Endothelial cell of umbilical vein (primary cell): Measurements from ENCODE around the gene LRFN3. TPM values are rescaled to one million over a fixed set of nuclear protein-coding genes. Genes with fewer than 3 reads are reported as not detected.

Experiments
- BruUV-seq: library from RNA; stranded (reverse); fragments of 400-500 nt; replicated peaks from 2 replicates; lab custom pipeline; 2021; lab: Mats Ljungman, UMichigan
- CTCF ChIA-PET: fragments of 300-600, 350-600 bp; sonication (Branson Sonifier 250); formaldehyde crosslinking; loops from one replicate; lab custom pipeline; 2021; ENCODE audit warnings: antibody characterized with exemption, inconsistent platforms; lab: Charles Lee
- POLR2A ChIA-PET: fragments of 300-600, 350-600 bp; sonication (Branson Sonifier 250); formaldehyde crosslinking; loops from one replicate; lab custom pipeline; 2021; ENCODE audit warnings: antibody characterized with exemption, inconsistent platforms; lab: Charles Lee
- DNase-seq: peaks from one replicate; pipeline ENCODE4 v3.0.0-alpha.2; 2011; ENCODE audit warnings: low read depth, low spot score
- FAIRE-seq: peaks from 2 replicates; lab custom pipeline; 2011; peaks lifted over from hg19 to GRCh38; lab: Jason Lieb, UNC
- H2AFZ ChIP-seq: 2 replicates; pipeline ENCODE4 v1.6.0; 2012; ENCODE audit warnings: low read depth, low read length, control low read depth, inconsistent platforms
- H3K27ac ChIP-seq: 2 replicates; pipeline ENCODE4 v1.5.1; 2011; ENCODE audit warnings: low read depth, mild to moderate bottlenecking, control low read depth, low read length, moderate library complexity; ENCODE audit not compliant: insufficient read depth
- H3K27me3 ChIP-seq, 2 experiments: 2 replicates each; pipeline versions ENCODE4 v1.6.0 to v1.6.1; 2011; ENCODE audit warnings: low read length in 2 of 2, mixed read lengths in 1 of 2; ENCODE audit not compliant: control insufficient read depth in 2 of 2, insufficient read depth in 2 of 2
- H3K36me3 ChIP-seq, 2 experiments: 2 replicates in 1 of 2; 3 replicates in 1 of 2; pipeline ENCODE4 v1.5.1; 2011; ENCODE audit warnings: low read length in 2 of 2, mild to moderate bottlenecking in 1 of 2, moderate library complexity in 1 of 2; ENCODE audit not compliant: control insufficient read depth in 2 of 2, insufficient read depth in 2 of 2; ENCODE audit errors: extremely low read depth in 1 of 2
- H3K4me1 ChIP-seq: 3 replicates; pipeline ENCODE4 v1.5.1; 2011; ENCODE audit warnings: mild to moderate bottlenecking, low read length; ENCODE audit not compliant: control insufficient read depth, insufficient read depth; ENCODE audit errors: extremely low read depth
- H3K4me2 ChIP-seq: 2 replicates; pipeline ENCODE4 v1.6.1; 2011; ENCODE audit warnings: low read length, control low read depth, mixed read lengths; ENCODE audit not compliant: insufficient read depth
- H3K4me3 ChIP-seq, 3 experiments: fragments of 200-600 bp in 1 of 3; sonication (generic), shearing (Covaris generic) in 1 of 3; replicated peaks in 1 of 3; 2 replicates each; pipeline ENCODE4 v1.5.1; 2011 to 2016; ENCODE audit warnings: control low read depth in 3 of 3, low read length in 3 of 3, mild to moderate bottlenecking in 2 of 3, inconsistent platforms in 1 of 3, low read depth in 1 of 3, moderate library complexity in 1 of 3; ENCODE audit not compliant: insufficient read depth in 1 of 3
- H3K79me2 ChIP-seq: 2 replicates; pipeline ENCODE4 v1.6.0; 2012; ENCODE audit warnings: low read length, inconsistent platforms; ENCODE audit not compliant: control insufficient read depth, insufficient read depth
- H3K9ac ChIP-seq: replicated peaks from 2 replicates; pipeline ENCODE3; 2011; ENCODE audit warnings: low read length, control low read depth; ENCODE audit not compliant: insufficient read depth; ENCODE audit errors: extremely low read depth
- H3K9me1 ChIP-seq: replicated peaks from 3 replicates; pipeline ENCODE4 v1.6.0; 2011; ENCODE audit warnings: mild to moderate bottlenecking, low read length; ENCODE audit not compliant: control insufficient read depth, insufficient read depth; ENCODE audit errors: extremely low read depth
- H3K9me3 ChIP-seq: replicated peaks from 2 replicates; pipeline ENCODE4 v1.5.1; 2012; ENCODE audit warnings: low read length, inconsistent platforms; ENCODE audit not compliant: control insufficient read depth, insufficient read depth
- H4K20me1 ChIP-seq: replicated peaks from 2 replicates; pipeline ENCODE3; 2011; ENCODE audit warnings: mild to moderate bottlenecking, low read length; ENCODE audit not compliant: control insufficient read depth, insufficient read depth; ENCODE audit errors: extremely low read depth
- EZH2 ChIP-seq: IDR thresholded peaks from 2 replicates; pipeline ENCODE4 v1.6.1; 2012; ENCODE audit warnings: borderline replicate concordance, low read depth, mild to moderate bottlenecking, moderate library complexity, low read length, inconsistent platforms; ENCODE audit not compliant: severe bottlenecking
- FOS ChIP-seq: IDR thresholded peaks from 2 replicates; pipeline ENCODE4 v1.6.1; 2011; ENCODE audit warnings: mild to moderate bottlenecking, low read length, moderate library complexity, borderline replicate concordance; ENCODE audit not compliant: insufficient read depth
- GATA2 ChIP-seq: IDR thresholded peaks from 2 replicates; pipeline ENCODE4 v1.7.0; 2011; ENCODE audit warnings: low read depth, mild to moderate bottlenecking, moderate library complexity, mixed read lengths, low read length; ENCODE audit not compliant: insufficient read length, insufficient read depth
- JUN ChIP-seq: IDR thresholded peaks from 2 replicates; pipeline ENCODE4 v1.6.1; 2011; ENCODE audit warnings: borderline replicate concordance, low read depth; ENCODE audit not compliant: insufficient read length, insufficient read depth
- MYC ChIP-seq: IDR thresholded peaks from one replicate; pipeline ENCODE4 v1.6.1; 2011; ENCODE audit warnings: mild to moderate bottlenecking, low read depth, low read length
- POLR2A ChIP-seq: IDR thresholded peaks from 2 replicates; pipeline ENCODE4 v1.6.1; 2012; ENCODE audit warnings: low read depth, mild to moderate bottlenecking, control low read depth, low read length
- POLR2AphosphoS5 ChIP-seq: IDR thresholded peaks from 2 replicates; pipeline ENCODE4 v1.6.1; 2012; ENCODE audit warnings: low read depth, mild to moderate bottlenecking, control low read depth, low read length, moderate library complexity; ENCODE audit not compliant: insufficient read depth
- dilution Hi-C: fragments of 300-500 bp; cut with MboI; formaldehyde crosslinking; loops from one replicate; pipeline ENCODE4 v1.15.0; 2019; ENCODE audit warnings: low sequenced_read_pairs; ENCODE audit not compliant: extremely low pct_ligation_motif_present
- intact Hi-C: fragments of 100-400 bp; cut with micrococcal nuclease; formaldehyde crosslinking; loops from one replicate; pipeline ENCODE4 v1.10.0; 2022
- polyA plus RNA-seq, 4 experiments: library from polyadenylated mRNA; depleted of rRNA in 3 of 4; stranded (reverse) in 3 of 4; unstranded in 1 of 4; fragments of >200 nt; gene quantifications; 2 replicates each; pipeline versions ENCODE4 v1.2.1 to v1.2.3, GENCODE V29; 2011 to 2012; ENCODE audit warnings: missing spikeins in 1 of 4
- total RNA-seq: library from RNA; stranded (reverse); gene quantifications from 2 replicates; pipeline ENCODE4 v1.2.3, GENCODE V29; 2021
- TF ChIP-seq, protein P1 (sequence below), 2 donors: IDR thresholded peaks; 1 replicate in 1 of 2; 2 replicates in 1 of 2; pipeline ENCODE4 v1.5.1; 2011; ENCODE audit warnings: low read length in 2 of 2, mild to moderate bottlenecking in 2 of 2, moderate library complexity in 2 of 2, control low read depth in 1 of 2, inconsistent platforms in 1 of 2, low read depth in 1 of 2; ENCODE audit not compliant: insufficient read depth in 1 of 2; ENCODE audit errors: extremely low read depth in 1 of 2
- TF ChIP-seq, protein P2 (sequence below): IDR thresholded peaks from 2 replicates; pipeline ENCODE4 v1.6.1; 2011; ENCODE audit not compliant: insufficient read depth, insufficient read length

Gene LRFN3
- total and polyA plus RNA-seq, 2 donors (not counting 3 experiments of a cell fraction or from before 2014, with no cell fraction given) = 4.1 to 15.9 TPM

DNA sequence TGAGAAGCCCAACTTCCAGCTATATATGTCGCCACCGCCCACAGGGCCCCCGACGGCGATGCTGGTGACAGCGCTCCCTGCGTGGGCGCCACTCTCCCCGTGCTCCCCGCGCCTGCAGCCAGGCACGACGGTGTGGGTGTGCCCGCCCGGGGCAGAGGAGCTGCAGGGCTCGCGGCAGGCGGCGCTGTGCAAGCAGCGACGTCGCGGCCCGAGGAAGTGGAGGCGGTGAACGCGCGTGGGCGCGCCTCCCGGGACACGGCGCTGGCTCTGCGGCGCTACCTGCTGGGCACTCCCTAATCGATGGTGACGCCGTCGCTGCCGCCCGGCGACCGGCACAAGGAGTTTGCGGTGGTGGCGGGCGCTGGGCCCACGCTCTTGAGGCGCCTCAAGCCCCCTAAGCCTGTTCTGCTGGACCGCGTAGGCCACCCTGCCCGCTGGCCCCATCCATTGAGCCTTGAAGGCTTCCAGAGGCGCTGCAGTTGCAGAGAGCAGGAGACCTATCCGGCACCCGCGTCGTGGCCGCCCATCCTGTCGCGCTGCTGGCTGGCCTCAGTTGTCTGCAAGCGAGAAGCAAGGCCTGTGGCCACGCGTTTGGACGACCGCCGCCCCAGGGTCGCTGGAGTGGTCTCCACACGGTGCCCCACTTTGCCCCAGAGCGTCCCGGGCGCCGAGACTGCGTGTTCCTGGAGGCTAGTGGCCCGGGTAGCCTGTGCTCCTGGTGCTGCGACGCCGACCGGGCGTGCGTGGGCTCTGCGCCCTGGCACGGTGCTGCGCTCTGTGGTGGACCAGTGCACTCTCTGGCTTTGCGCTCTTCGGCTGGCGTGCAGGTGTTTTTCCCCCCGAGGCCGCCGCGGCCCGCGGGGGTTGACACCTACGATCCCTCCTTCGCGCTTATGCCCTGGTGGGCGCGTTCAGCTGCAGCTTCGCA lies 23.1 kb downstream of the LRFN3 start:
- intact Hi-C loops = no loop called here
- ChIA-PET CTCF (interaction anchor here (1.2 kb wide), 1 partner anchor 11 kb away, joined by 3 read pairs; no protein-coding TSS in a partner anchor), POLR2A (no interaction called here)
- no peaks in the 10 kb centered on the region for H3K79me2 ChIP-seq
- H4K20me1 ChIP-seq = no peaks in the 10 kb centered on the region
- no peaks in the 10 kb centered on the region for H3K4me1 ChIP-seq
- BruUV-seq = no TSS peak
- TF ChIP-seq GATA2 (no peak), EZH2 (peak; percentile 60), POLR2AphosphoS5 (no peak), MYC (no peak), JUN (no peak), POLR2A (no peak), FOS (no peak)
- TF ChIP-seq, protein P1, sequence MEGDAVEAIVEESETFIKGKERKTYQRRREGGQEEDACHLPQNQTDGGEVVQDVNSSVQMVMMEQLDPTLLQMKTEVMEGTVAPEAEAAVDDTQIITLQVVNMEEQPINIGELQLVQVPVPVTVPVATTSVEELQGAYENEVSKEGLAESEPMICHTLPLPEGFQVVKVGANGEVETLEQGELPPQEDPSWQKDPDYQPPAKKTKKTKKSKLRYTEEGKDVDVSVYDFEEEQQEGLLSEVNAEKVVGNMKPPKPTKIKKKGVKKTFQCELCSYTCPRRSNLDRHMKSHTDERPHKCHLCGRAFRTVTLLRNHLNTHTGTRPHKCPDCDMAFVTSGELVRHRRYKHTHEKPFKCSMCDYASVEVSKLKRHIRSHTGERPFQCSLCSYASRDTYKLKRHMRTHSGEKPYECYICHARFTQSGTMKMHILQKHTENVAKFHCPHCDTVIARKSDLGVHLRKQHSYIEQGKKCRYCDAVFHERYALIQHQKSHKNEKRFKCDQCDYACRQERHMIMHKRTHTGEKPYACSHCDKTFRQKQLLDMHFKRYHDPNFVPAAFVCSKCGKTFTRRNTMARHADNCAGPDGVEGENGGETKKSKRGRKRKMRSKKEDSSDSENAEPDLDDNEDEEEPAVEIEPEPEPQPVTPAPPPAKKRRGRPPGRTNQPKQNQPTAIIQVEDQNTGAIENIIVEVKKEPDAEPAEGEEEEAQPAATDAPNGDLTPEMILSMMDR (IDR thresholded peaks at IDR 0.05; ENCODE audit: extremely low read depth in 1 of 2, insufficient read depth in 1 of 2, low read depth in 1 of 2, low read length in 2 of 2) = peak; percentile 4 to 25
- TF ChIP-seq, protein P2, sequence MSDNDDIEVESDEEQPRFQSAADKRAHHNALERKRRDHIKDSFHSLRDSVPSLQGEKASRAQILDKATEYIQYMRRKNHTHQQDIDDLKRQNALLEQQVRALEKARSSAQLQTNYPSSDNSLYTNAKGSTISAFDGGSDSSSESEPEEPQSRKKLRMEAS = no peak
- no peaks in the 10 kb centered on the region for H3K36me3 ChIP-seq
- H3K4me2 ChIP-seq = no peak overlapping the region
- H3K9me1 ChIP-seq = no peaks in the 10 kb centered on the region
- peaks cover 21 to 27% of the 10 kb centered on the region in 2 experiments for H3K27me3 ChIP-seq
- H3K27ac ChIP-seq = no peak overlapping the region
- dilution Hi-C loops = no loop called here
- FAIRE-seq = no peak
- DNase-seq = no peak
- H2AFZ ChIP-seq = no peak overlapping the region
- no peak overlapping the region for H3K9ac ChIP-seq
- H3K9me3 ChIP-seq = no peaks in the 10 kb centered on the region
- H3K4me3 ChIP-seq = no peak overlapping the region
